ENCODE measurements around the gene THYN1. TPM values are rescaled to one million over a fixed set of nuclear protein-coding genes. Genes with fewer than 3 reads are reported as not detected.

The THYN1 gene
- total and polyA plus RNA-seq, 4 donors: 22.1 to 34.3 (median 26.0) TPM

DNA sequence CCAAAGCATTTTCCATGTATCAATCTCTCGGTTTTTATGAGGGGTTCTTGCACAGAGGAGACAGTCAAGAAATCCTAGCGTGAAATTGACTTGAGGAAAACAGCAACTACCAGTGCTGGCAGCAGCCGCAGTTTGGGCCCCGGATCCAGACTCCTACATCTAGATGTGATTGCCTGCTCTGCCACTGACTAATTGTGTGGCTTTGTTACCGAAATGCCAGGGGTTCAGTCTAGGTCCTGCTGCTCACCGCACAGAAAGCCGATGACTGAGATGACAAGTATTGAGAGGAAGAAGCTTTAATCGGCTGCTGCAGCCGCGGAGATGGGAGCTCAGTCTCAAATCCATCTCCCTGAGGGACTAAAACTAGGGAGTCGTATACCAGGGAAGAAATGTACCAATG, 14.8 kb upstream of the THYN1 start:
- no peaks in the 10 kb centered on the region for H3K9me3 ChIP-seq (ENCODE audit: control insufficient read depth in 4 of 4, low read length in 3 of 4)
- H3K27ac ChIP-seq (ENCODE audit: low read depth in 1 of 2, low read length in 2 of 2): no peak overlapping the region
- TF ChIP-seq, protein P1, sequence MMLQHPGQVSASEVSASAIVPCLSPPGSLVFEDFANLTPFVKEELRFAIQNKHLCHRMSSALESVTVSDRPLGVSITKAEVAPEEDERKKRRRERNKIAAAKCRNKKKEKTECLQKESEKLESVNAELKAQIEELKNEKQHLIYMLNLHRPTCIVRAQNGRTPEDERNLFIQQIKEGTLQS (IDR thresholded peaks at IDR 0.05): no peak
- TF ChIP-seq JUND (IDR thresholded peaks at IDR 0.05) (no peak), RAD21 (IDR thresholded peaks at IDR 0.05) (no peak), TAF1 (conservative IDR thresholded peaks at IDR 0.05) (no peak), NR2F2 (IDR thresholded peaks at IDR 0.05) (no peak), YY1 (IDR thresholded peaks at IDR 0.05) (no peak), SP1 (IDR thresholded peaks at IDR 0.05) (no peak)
- TF ChIP-seq, protein P2, sequence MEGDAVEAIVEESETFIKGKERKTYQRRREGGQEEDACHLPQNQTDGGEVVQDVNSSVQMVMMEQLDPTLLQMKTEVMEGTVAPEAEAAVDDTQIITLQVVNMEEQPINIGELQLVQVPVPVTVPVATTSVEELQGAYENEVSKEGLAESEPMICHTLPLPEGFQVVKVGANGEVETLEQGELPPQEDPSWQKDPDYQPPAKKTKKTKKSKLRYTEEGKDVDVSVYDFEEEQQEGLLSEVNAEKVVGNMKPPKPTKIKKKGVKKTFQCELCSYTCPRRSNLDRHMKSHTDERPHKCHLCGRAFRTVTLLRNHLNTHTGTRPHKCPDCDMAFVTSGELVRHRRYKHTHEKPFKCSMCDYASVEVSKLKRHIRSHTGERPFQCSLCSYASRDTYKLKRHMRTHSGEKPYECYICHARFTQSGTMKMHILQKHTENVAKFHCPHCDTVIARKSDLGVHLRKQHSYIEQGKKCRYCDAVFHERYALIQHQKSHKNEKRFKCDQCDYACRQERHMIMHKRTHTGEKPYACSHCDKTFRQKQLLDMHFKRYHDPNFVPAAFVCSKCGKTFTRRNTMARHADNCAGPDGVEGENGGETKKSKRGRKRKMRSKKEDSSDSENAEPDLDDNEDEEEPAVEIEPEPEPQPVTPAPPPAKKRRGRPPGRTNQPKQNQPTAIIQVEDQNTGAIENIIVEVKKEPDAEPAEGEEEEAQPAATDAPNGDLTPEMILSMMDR (IDR thresholded peaks at IDR 0.05; ENCODE audit: low read depth, low read length, missing input control): no peak
- TF ChIP-seq, protein P3, sequence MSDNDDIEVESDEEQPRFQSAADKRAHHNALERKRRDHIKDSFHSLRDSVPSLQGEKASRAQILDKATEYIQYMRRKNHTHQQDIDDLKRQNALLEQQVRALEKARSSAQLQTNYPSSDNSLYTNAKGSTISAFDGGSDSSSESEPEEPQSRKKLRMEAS (IDR thresholded peaks at IDR 0.05): no peak
- 92% methylated on average over 11 of the region's 11 CpGs for WGBS
- no peak overlapping the region for H3K4me3 ChIP-seq (ENCODE audit: low read depth in 1 of 3, low read length in 3 of 3)
- peaks cover 2 to 13% (median 7%) of the 10 kb centered on the region in 4 donors for H3K36me3 ChIP-seq (ENCODE audit: control insufficient read depth in 4 of 4, insufficient read depth in 3 of 4, low read depth in 1 of 4, low read length in 3 of 4)
- H3K9ac ChIP-seq (ENCODE audit: low read depth in 1 of 2, low read length in 2 of 2): no peak overlapping the region
- H3K27me3 ChIP-seq (ENCODE audit: control insufficient read depth in 4 of 4, insufficient read depth in 4 of 4, low read length in 3 of 4): no peaks in the 10 kb centered on the region
- H3K4me1 ChIP-seq (ENCODE audit: control insufficient read depth in 4 of 4, insufficient read depth in 4 of 4, low read length in 3 of 4): peaks cover 0 to 5% (median 1%) of the 10 kb centered on the region in 4 donors
- no peak for DNase-seq (ENCODE audit: low spot score)

DNA sequence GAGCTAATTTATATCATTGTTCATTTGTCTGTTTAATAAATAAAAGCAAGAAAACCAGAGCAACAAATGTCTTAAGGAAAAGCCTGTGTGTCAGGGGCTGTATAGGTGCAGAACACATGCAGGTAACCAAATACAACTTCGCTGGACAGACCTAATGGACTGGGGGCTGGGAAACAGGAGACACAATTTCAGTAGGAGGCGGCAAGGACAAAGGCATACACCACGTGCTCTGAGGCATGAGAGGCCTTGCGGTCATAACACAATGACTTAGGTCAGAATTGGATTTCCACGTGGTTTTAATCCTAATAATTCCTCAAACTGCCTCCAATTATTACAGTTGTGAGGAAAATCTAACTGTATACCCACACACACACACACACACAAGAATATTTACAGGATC, 14.3 kb upstream of the THYN1 start:
- Histone ChIP-seq H3K36me3 (ENCODE audit: control insufficient read depth in 4 of 4, insufficient read depth in 3 of 4, low read depth in 1 of 4, low read length in 3 of 4) (peaks cover 2 to 18% (median 11%) of the 10 kb centered on the region in 4 donors), H3K4me1 (ENCODE audit: control insufficient read depth in 4 of 4, insufficient read depth in 4 of 4, low read length in 3 of 4) (peaks cover 0 to 3% (median under 1%) of the 10 kb centered on the region in 4 donors), H3K4me3 (ENCODE audit: low read depth in 1 of 3, low read length in 3 of 3) (no peak overlapping the region), H3K9me3 (ENCODE audit: control insufficient read depth in 4 of 4, low read length in 3 of 4) (no peaks in the 10 kb centered on the region), H3K27ac (ENCODE audit: low read depth in 1 of 2, low read length in 2 of 2) (no peak overlapping the region), H3K9ac (ENCODE audit: low read depth in 1 of 2, low read length in 2 of 2) (no peak overlapping the region), H3K27me3 (ENCODE audit: control insufficient read depth in 4 of 4, insufficient read depth in 4 of 4, low read length in 3 of 4) (no peaks in the 10 kb centered on the region)
- TF ChIP-seq, protein P4, sequence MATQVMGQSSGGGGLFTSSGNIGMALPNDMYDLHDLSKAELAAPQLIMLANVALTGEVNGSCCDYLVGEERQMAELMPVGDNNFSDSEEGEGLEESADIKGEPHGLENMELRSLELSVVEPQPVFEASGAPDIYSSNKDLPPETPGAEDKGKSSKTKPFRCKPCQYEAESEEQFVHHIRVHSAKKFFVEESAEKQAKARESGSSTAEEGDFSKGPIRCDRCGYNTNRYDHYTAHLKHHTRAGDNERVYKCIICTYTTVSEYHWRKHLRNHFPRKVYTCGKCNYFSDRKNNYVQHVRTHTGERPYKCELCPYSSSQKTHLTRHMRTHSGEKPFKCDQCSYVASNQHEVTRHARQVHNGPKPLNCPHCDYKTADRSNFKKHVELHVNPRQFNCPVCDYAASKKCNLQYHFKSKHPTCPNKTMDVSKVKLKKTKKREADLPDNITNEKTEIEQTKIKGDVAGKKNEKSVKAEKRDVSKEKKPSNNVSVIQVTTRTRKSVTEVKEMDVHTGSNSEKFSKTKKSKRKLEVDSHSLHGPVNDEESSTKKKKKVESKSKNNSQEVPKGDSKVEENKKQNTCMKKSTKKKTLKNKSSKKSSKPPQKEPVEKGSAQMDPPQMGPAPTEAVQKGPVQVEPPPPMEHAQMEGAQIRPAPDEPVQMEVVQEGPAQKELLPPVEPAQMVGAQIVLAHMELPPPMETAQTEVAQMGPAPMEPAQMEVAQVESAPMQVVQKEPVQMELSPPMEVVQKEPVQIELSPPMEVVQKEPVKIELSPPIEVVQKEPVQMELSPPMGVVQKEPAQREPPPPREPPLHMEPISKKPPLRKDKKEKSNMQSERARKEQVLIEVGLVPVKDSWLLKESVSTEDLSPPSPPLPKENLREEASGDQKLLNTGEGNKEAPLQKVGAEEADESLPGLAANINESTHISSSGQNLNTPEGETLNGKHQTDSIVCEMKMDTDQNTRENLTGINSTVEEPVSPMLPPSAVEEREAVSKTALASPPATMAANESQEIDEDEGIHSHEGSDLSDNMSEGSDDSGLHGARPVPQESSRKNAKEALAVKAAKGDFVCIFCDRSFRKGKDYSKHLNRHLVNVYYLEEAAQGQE (IDR thresholded peaks at IDR 0.05): no peak
- no peak for TF ChIP-seq TAF1 (conservative IDR thresholded peaks at IDR 0.05)
- no peak for TF ChIP-seq NR2F2 (IDR thresholded peaks at IDR 0.05)
- TF ChIP-seq, protein P3 (IDR thresholded peaks at IDR 0.05): no peak
- no peak for TF ChIP-seq FOXA1 (IDR thresholded peaks at IDR 0.05)
- TF ChIP-seq EGR1 (IDR thresholded peaks at IDR 0.05; ENCODE audit: low read depth in 2 of 2): no peak
- TF ChIP-seq RAD21 (IDR thresholded peaks at IDR 0.05): no peak
- TF ChIP-seq YY1 (IDR thresholded peaks at IDR 0.05): no peak
- TF ChIP-seq, protein P5, sequence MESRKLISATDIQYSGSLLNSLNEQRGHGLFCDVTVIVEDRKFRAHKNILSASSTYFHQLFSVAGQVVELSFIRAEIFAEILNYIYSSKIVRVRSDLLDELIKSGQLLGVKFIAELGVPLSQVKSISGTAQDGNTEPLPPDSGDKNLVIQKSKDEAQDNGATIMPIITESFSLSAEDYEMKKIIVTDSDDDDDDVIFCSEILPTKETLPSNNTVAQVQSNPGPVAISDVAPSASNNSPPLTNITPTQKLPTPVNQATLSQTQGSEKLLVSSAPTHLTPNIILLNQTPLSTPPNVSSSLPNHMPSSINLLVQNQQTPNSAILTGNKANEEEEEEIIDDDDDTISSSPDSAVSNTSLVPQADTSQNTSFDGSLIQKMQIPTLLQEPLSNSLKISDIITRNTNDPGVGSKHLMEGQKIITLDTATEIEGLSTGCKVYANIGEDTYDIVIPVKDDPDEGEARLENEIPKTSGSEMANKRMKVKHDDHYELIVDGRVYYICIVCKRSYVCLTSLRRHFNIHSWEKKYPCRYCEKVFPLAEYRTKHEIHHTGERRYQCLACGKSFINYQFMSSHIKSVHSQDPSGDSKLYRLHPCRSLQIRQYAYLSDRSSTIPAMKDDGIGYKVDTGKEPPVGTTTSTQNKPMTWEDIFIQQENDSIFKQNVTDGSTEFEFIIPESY (IDR thresholded peaks at IDR 0.05): no peak
- no peak for TF ChIP-seq JUND (IDR thresholded peaks at IDR 0.05)
- no peak for TF ChIP-seq RXRA (IDR thresholded peaks at IDR 0.05)
- 92% methylated on average over 5 of the region's 5 CpGs for WGBS
- DNase-seq (ENCODE audit: low spot score): no peak

Data from liver (tissue), 9 donors.